ENCODE data around the gene KRT76.
A peak's percentile ranks its signal among the peaks of the same experiment; 100 is the strongest.

The KRT76 gene

DNA sequence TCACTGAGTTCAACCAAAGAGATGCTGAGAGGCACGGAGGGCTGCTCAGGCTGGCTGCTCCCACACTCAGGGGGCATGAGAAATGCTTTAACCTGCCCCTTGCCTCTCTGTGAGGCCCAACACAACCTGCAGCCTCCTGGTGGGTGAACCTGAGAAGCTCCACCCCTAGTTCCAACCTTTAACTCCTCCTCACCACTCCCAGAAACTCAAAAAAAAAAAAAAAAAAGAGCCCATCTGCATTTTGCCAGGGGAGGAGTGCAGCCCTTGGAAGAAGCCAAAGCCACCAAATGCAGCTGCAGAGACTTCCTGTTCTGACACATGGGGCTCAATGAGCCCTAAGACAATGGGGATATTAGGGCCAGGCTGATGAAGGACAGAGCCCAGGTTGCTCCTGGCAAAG, 27.9 kb upstream of the KRT76 start:
- no peaks in the 10 kb centered on the region for H3K9me3 ChIP-seq (replicated peaks in 1 of 2; ENCODE audit: control insufficient read depth in 2 of 2, insufficient read depth in 1 of 2, low read depth in 1 of 2, low read length in 2 of 2)
- no peak overlapping the region for H3K27ac ChIP-seq (replicated peaks; ENCODE audit: low read length)
- H4K8ac ChIP-seq (ENCODE audit: low read depth, low read length) = no peak overlapping the region
- H3K36me3 ChIP-seq (replicated peaks in 1 of 2; ENCODE audit: control insufficient read depth in 2 of 2, insufficient read depth in 2 of 2, low read length in 2 of 2) = no peaks in the 10 kb centered on the region
- H3K4ac ChIP-seq (ENCODE audit: low read length) = no peak overlapping the region
- H3K4me2 ChIP-seq (ENCODE audit: insufficient read depth, low read length, poor library complexity, severe bottlenecking) = no peak overlapping the region
- no CpG with 5 or more reads among the region's 1 CpG for WGBS, 2 donors (ENCODE audit: extremely low coverage in 2 of 2, insufficient read length in 2 of 2, insufficient replicate concordance in 1 of 2)
- H3K4me1 ChIP-seq (ENCODE audit: control insufficient read depth in 2 of 2, insufficient read depth in 1 of 2, low read depth in 1 of 2, low read length in 2 of 2) = peaks cover 0 to 12% of the 10 kb centered on the region in 2 donors
- no peak overlapping the region for H4K91ac ChIP-seq (ENCODE audit: low read depth, low read length, poor library complexity)
- no peak overlapping the region for H2BK12ac ChIP-seq (ENCODE audit: low read length)
- peak overlapping the region; percentile 16 for H2BK15ac ChIP-seq (ENCODE audit: low read length)
- H2AFZ ChIP-seq (ENCODE audit: low read length) = no peak overlapping the region
- peak overlapping the region; percentile 40 for H2AK5ac ChIP-seq (ENCODE audit: low read depth, low read length)
- H2BK5ac ChIP-seq (ENCODE audit: low read length) = peak overlapping the region; percentile 17
- H3K23ac ChIP-seq (ENCODE audit: low read depth, low read length, poor library complexity) = no peak overlapping the region
- no peak overlapping the region for H2BK120ac ChIP-seq (ENCODE audit: low read depth, low read length)
- no peak overlapping the region for H3K14ac ChIP-seq (ENCODE audit: low read length)
- H3K4me3 ChIP-seq (ENCODE audit: low read length in 2 of 2) = no peak overlapping the region
- no peaks in the 10 kb centered on the region for H3K79me1 ChIP-seq (ENCODE audit: low read depth, low read length)
- DNase-seq (ENCODE audit: low spot score) = no peak
- no peak overlapping the region for H3K9ac ChIP-seq (ENCODE audit: low read depth, low read length, poor library complexity)
- H3K18ac ChIP-seq (ENCODE audit: low read length) = no peak overlapping the region
- H3K27me3 ChIP-seq (ENCODE audit: control insufficient read depth in 3 of 3, insufficient read depth in 3 of 3, low read depth in 1 of 3, low read length in 3 of 3) = no peaks in the 10 kb centered on the region

DNA sequence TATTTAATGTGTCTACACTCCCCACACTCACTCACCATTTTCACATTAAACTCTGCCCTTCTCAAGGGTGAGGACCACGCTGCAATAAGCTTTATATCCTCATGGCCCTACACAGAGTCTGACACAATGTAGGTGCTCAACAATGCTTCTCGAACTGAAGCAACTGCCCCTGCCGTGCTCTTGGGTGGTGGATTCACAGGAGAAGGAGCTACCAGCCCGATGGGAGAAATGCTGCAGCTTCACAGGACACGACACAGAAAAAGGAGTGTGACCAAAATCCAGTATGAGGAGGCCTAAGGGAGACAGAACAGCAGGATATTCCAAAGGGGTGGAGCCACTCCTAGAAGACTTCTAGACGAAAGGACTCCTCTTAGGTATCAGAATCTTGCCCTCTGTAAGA, 25.3 kb upstream of the KRT76 start:
- H2BK15ac ChIP-seq (ENCODE audit: low read length) = no peak overlapping the region

DNA sequence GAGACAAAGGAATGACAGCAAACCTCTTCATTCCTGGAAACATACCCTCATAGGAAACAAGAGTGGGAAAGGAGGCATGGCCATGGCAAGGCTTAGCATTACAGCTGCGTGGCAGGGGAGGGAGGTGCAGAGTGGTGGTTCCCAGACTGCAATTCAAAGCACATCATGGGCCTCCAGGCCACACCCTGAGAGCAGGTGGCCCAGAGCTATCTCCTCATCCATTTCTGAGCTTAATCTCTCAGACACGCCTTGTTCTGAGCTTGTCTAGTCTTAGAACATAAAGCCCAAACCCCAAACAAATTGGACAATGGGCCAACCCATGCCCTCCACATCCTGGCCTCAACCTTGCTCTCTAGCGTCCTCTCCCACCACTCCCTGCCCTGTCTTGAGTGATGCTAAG, 24.6 kb upstream of the KRT76 start:
- WGBS, 2 donors (ENCODE audit: extremely low coverage in 2 of 2, insufficient read length in 2 of 2, insufficient replicate concordance in 1 of 2) = no CpG with 5 or more reads among the region's 3 CpGs
- peaks cover 0 to 8% of the 10 kb centered on the region in 2 donors for H3K4me1 ChIP-seq (ENCODE audit: control insufficient read depth in 2 of 2, insufficient read depth in 1 of 2, low read depth in 1 of 2, low read length in 2 of 2)
- H3K4ac ChIP-seq (ENCODE audit: low read length) = no peak overlapping the region
- no peak overlapping the region for H2AK5ac ChIP-seq (ENCODE audit: low read depth, low read length)
- H3K9me3 ChIP-seq (replicated peaks in 1 of 2; ENCODE audit: control insufficient read depth in 2 of 2, insufficient read depth in 1 of 2, low read depth in 1 of 2, low read length in 2 of 2) = no peaks in the 10 kb centered on the region
- no peak overlapping the region for H3K23ac ChIP-seq (ENCODE audit: low read depth, low read length, poor library complexity)
- H3K79me1 ChIP-seq (ENCODE audit: low read depth, low read length) = no peaks in the 10 kb centered on the region
- H2BK5ac ChIP-seq (ENCODE audit: low read length) = no peak overlapping the region
- no peak overlapping the region for H2BK12ac ChIP-seq (ENCODE audit: low read length)
- no peak overlapping the region for H4K8ac ChIP-seq (ENCODE audit: low read depth, low read length)
- no peak overlapping the region for H2BK120ac ChIP-seq (ENCODE audit: low read depth, low read length)
- H2AFZ ChIP-seq (ENCODE audit: low read length) = no peak overlapping the region
- H3K4me2 ChIP-seq (ENCODE audit: insufficient read depth, low read length, poor library complexity, severe bottlenecking) = no peak overlapping the region
- H3K27me3 ChIP-seq (ENCODE audit: control insufficient read depth in 3 of 3, insufficient read depth in 3 of 3, low read depth in 1 of 3, low read length in 3 of 3) = no peaks in the 10 kb centered on the region
- H3K27ac ChIP-seq (replicated peaks; ENCODE audit: low read length) = no peak overlapping the region
- H3K9ac ChIP-seq (ENCODE audit: low read depth, low read length, poor library complexity) = no peak overlapping the region
- no peak overlapping the region for H3K4me3 ChIP-seq (ENCODE audit: low read length in 2 of 2)
- H3K18ac ChIP-seq (ENCODE audit: low read length) = no peak overlapping the region
- no peak overlapping the region for H2BK15ac ChIP-seq (ENCODE audit: low read length)
- H3K36me3 ChIP-seq (replicated peaks in 1 of 2; ENCODE audit: control insufficient read depth in 2 of 2, insufficient read depth in 2 of 2, low read length in 2 of 2) = no peaks in the 10 kb centered on the region
- H3K14ac ChIP-seq (ENCODE audit: low read length) = no peak overlapping the region
- no peak for DNase-seq (ENCODE audit: low spot score)
- H4K91ac ChIP-seq (ENCODE audit: low read depth, low read length, poor library complexity) = no peak overlapping the region

More for the DNA sequence above, 25.3 kb upstream of the KRT76 start:
- H2AFZ ChIP-seq (ENCODE audit: low read length) = no peak overlapping the region
- peaks cover 0 to 10% of the 10 kb centered on the region in 2 donors for H3K4me1 ChIP-seq (ENCODE audit: control insufficient read depth in 2 of 2, insufficient read depth in 1 of 2, low read depth in 1 of 2, low read length in 2 of 2)
- no peak overlapping the region for H3K4me2 ChIP-seq (ENCODE audit: insufficient read depth, low read length, poor library complexity, severe bottlenecking)
- no peak overlapping the region for H2BK12ac ChIP-seq (ENCODE audit: low read length)
- no peak overlapping the region for H4K8ac ChIP-seq (ENCODE audit: low read depth, low read length)
- no peak overlapping the region for H2AK5ac ChIP-seq (ENCODE audit: low read depth, low read length)
- H4K91ac ChIP-seq (ENCODE audit: low read depth, low read length, poor library complexity) = no peak overlapping the region
- H3K27me3 ChIP-seq (ENCODE audit: control insufficient read depth in 3 of 3, insufficient read depth in 3 of 3, low read depth in 1 of 3, low read length in 3 of 3) = no peaks in the 10 kb centered on the region
- H3K79me1 ChIP-seq (ENCODE audit: low read depth, low read length) = no peaks in the 10 kb centered on the region
- H2BK120ac ChIP-seq (ENCODE audit: low read depth, low read length) = no peak overlapping the region
- no peak overlapping the region for H3K14ac ChIP-seq (ENCODE audit: low read length)
- no peak overlapping the region for H3K23ac ChIP-seq (ENCODE audit: low read depth, low read length, poor library complexity)
- no peaks in the 10 kb centered on the region for H3K9me3 ChIP-seq (replicated peaks in 1 of 2; ENCODE audit: control insufficient read depth in 2 of 2, insufficient read depth in 1 of 2, low read depth in 1 of 2, low read length in 2 of 2)
- no peak overlapping the region for H2BK5ac ChIP-seq (ENCODE audit: low read length)
- WGBS, 2 donors (ENCODE audit: extremely low coverage in 2 of 2, insufficient read length in 2 of 2, insufficient replicate concordance in 1 of 2) = no CpG with 5 or more reads among the region's 6 CpGs
- H3K18ac ChIP-seq (ENCODE audit: low read length) = no peak overlapping the region
- DNase-seq (ENCODE audit: low spot score) = no peak
- no peak overlapping the region for H3K9ac ChIP-seq (ENCODE audit: low read depth, low read length, poor library complexity)
- no peak overlapping the region for H3K4me3 ChIP-seq (ENCODE audit: low read length in 2 of 2)
- H3K4ac ChIP-seq (ENCODE audit: low read length) = no peak overlapping the region
- H3K36me3 ChIP-seq (replicated peaks in 1 of 2; ENCODE audit: control insufficient read depth in 2 of 2, insufficient read depth in 2 of 2, low read length in 2 of 2) = no peaks in the 10 kb centered on the region
- no peak overlapping the region for H3K27ac ChIP-seq (replicated peaks; ENCODE audit: low read length)

DNA sequence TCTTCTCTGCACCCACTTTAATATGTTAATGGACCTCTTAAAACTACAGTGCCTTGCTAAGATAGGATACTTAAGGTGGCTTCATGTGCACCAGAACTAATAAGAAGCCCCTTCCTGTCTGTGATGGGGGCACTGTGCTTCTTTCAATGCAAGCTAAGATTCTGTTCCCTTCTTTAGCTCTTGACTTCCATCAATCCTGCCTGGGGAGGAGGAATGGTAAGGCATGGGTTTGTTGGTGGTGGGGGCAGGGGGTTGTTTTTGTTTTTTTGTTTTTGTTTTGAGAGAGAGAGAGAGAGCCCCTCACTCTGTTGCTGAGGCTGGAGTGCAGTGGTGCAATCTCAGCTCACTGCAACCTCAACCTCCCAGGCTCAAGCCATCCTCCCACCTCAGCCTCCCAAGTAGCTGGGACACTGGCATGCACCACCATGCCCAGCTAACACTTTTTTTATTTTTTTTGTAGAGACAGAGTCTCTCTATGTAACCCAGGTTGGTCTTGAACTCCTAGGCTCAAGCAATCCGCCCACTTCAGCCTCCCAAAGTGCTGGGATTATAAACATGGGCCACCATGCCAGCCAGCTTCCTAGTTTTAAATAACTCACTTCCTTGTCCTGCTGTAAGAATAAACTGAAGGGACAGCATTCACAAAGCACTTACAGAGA, 23.2 kb upstream of the KRT76 start:
- Histone ChIP-seq H2BK5ac (ENCODE audit: low read length) (no peak overlapping the region), H3K4me1 (ENCODE audit: control insufficient read depth in 2 of 2, insufficient read depth in 1 of 2, low read depth in 1 of 2, low read length in 2 of 2) (peaks cover 0 to 5% of the 10 kb centered on the region in 2 donors), H4K8ac (ENCODE audit: low read depth, low read length) (no peak overlapping the region), H3K18ac (ENCODE audit: low read length) (no peak overlapping the region), H4K91ac (ENCODE audit: low read depth, low read length, poor library complexity) (no peak overlapping the region), H2BK120ac (ENCODE audit: low read depth, low read length) (no peak overlapping the region), H2AFZ (ENCODE audit: low read length) (no peak overlapping the region), H3K27ac (replicated peaks; ENCODE audit: low read length) (no peak overlapping the region), H3K14ac (ENCODE audit: low read length) (no peak overlapping the region), H3K27me3 (ENCODE audit: control insufficient read depth in 3 of 3, insufficient read depth in 3 of 3, low read depth in 1 of 3, low read length in 3 of 3) (no peaks in the 10 kb centered on the region), H3K4me2 (ENCODE audit: insufficient read depth, low read length, poor library complexity, severe bottlenecking) (no peak overlapping the region), H3K4me3 (ENCODE audit: low read length in 2 of 2) (no peak overlapping the region), H3K9me3 (replicated peaks in 1 of 2; ENCODE audit: control insufficient read depth in 2 of 2, insufficient read depth in 1 of 2, low read depth in 1 of 2, low read length in 2 of 2) (no peaks in the 10 kb centered on the region), H2BK12ac (ENCODE audit: low read length) (no peak overlapping the region), H2BK15ac (ENCODE audit: low read length) (no peak overlapping the region), H2AK5ac (ENCODE audit: low read depth, low read length) (no peak overlapping the region), H3K9ac (ENCODE audit: low read depth, low read length, poor library complexity) (no peak overlapping the region), H3K23ac (ENCODE audit: low read depth, low read length, poor library complexity) (no peak overlapping the region), H3K4ac (ENCODE audit: low read length) (no peak overlapping the region), H3K79me1 (ENCODE audit: low read depth, low read length) (no peaks in the 10 kb centered on the region), H3K36me3 (replicated peaks in 1 of 2; ENCODE audit: control insufficient read depth in 2 of 2, insufficient read depth in 2 of 2, low read length in 2 of 2) (no peaks in the 10 kb centered on the region)
- WGBS, 2 donors (ENCODE audit: extremely low coverage in 2 of 2, insufficient read length in 2 of 2, insufficient replicate concordance in 1 of 2) = no CpG with 5 or more reads among the region's 1 CpG
- DNase-seq (ENCODE audit: low spot score) = no peak

All from neuronal stem cell (in vitro differentiated cells).